ENCODE data around the gene ARL4C.

Gene ARL4C

GRCh38 chr2:234497594-234498235 lies 834 bp upstream of the ARL4C start:
- no peak for DNase-seq

GRCh38 chr2:234496055-234496834 lies 636 bp downstream of the ARL4C start:
- peak; percentile 65 for DNase-seq

GRCh38 chr2:234495251-234496054 lies 1.4 kb downstream of the ARL4C start:
- no peak for DNase-seq

GRCh38 chr2:234494361-234495250 lies 2.3 kb downstream of the ARL4C start:
- no peak for DNase-seq

- DNase-seq: no peak
Observed at GRCh38 chr2:234493796-234494195, 3.1 kb downstream of the ARL4C start.

GRCh38 chr2:234492717-234493485 lies 4.0 kb downstream of the ARL4C start:
- no peak for DNase-seq

GRCh38 chr2:234491897-234492296 lies 5.0 kb downstream of the ARL4C start:
- DNase-seq: no peak

GRCh38 chr2:234491281-234491680 lies 5.6 kb downstream of the ARL4C start:
- DNase-seq: no peak

- no peak for DNase-seq
Observed at GRCh38 chr2:234490271-234491091, 6.4 kb downstream of the ARL4C start.

- DNase-seq: peak; percentile 69
Observed at GRCh38 chr2:234488913-234489451, 7.9 kb downstream of the ARL4C start.

- no peak for DNase-seq
Observed at GRCh38 chr2:234488486-234488885, 8.4 kb downstream of the ARL4C start.

GRCh38 chr2:234487356-234487755 lies 9.5 kb downstream of the ARL4C start:
- no peak for DNase-seq

- DNase-seq: peak; percentile 84
Observed at GRCh38 chr2:234483568-234484251, 13.2 kb downstream of the ARL4C start.

- no peak for DNase-seq
Observed at GRCh38 chr2:234481301-234481700, 15.6 kb downstream of the ARL4C start.

- DNase-seq: no peak
Observed at GRCh38 chr2:234480337-234480736, 16.5 kb downstream of the ARL4C start.

- peak; percentile 24 for DNase-seq
Observed at GRCh38 chr2:234479465-234479864, 17.4 kb downstream of the ARL4C start.

- no peak for DNase-seq
Observed at GRCh38 chr2:234478121-234478858, 18.6 kb downstream of the ARL4C start.

- no peak for DNase-seq
Observed at GRCh38 chr2:234476766-234477165, 20.1 kb downstream of the ARL4C start.

- DNase-seq: no peak
Observed at GRCh38 chr2:234474654-234475053, 22.2 kb downstream of the ARL4C start.
